OCI-LY3 (cell line): ENCODE results near the gene SP5.

Experiments
- H2AFZ ChIP-seq: fragments of 200-600, 300-600 bp; shearing (Covaris generic); 2 replicates; pipeline ENCODE4 v1.6.0; 2014; ENCODE audit warnings: antibody characterized with exemption, low read depth, low read length
- H3K27ac ChIP-seq: fragments of 200-600, 300-600 bp; sonication (generic); 2 replicates; pipeline ENCODE4 v1.5.1; 2014; ENCODE audit warnings: mild to moderate bottlenecking, low read length, moderate library complexity, mixed read lengths
- H3K27me3 ChIP-seq: fragments of 200-600, 300-600 bp; sonication (generic); 2 replicates; pipeline ENCODE4 v1.6.1; 2014; ENCODE audit warnings: low read depth, low read length, mixed read lengths
- H3K36me3 ChIP-seq: fragments of 200-600, 300-600 bp; sonication (generic); replicated peaks from 2 replicates; pipeline ENCODE3; 2014; ENCODE audit warnings: low read depth, low read length, mixed read lengths
- H3K4me1 ChIP-seq: fragments of 300-600, 200-600 bp; sonication (generic); 2 replicates; pipeline ENCODE4 v1.6.1; 2014; ENCODE audit warnings: low read length, mixed read lengths
- H3K4me2 ChIP-seq: fragments of 200-600, 300-600 bp; sonication (generic); 2 replicates; pipeline ENCODE4 v1.6.1; 2014; ENCODE audit warnings: low read length, mixed read lengths
- H3K4me3 ChIP-seq: fragments of 300-600, 200-600 bp; sonication (generic); 2 replicates; pipeline ENCODE4 v1.5.1; 2014; ENCODE audit warnings: antibody characterized with exemption, mild to moderate bottlenecking, low read length, moderate library complexity
- H3K79me2 ChIP-seq: fragments of 300-600, 200-600 bp; shearing (Covaris generic); 2 replicates; pipeline ENCODE4 v1.6.1; 2014; ENCODE audit warnings: mild to moderate bottlenecking, low read length, mixed read lengths
- H3K9ac ChIP-seq: fragments of 300-600, 200-600 bp; shearing (Covaris generic); 2 replicates; pipeline ENCODE4 v1.6.0; 2014; ENCODE audit warnings: mild to moderate bottlenecking, low read length, moderate library complexity
- H3K9me3 ChIP-seq: fragments of 200-600, 300-600 bp; shearing (Covaris generic); 2 replicates; pipeline ENCODE4 v1.6.1; 2014; ENCODE audit warnings: low read length, mixed read lengths; ENCODE audit not compliant: insufficient read depth
- H4K20me1 ChIP-seq: fragments of 200-600, 300-600 bp; sonication (generic); 2 replicates; pipeline ENCODE4 v1.6.1; 2016; ENCODE audit warnings: low read length, mixed read lengths; ENCODE audit not compliant: insufficient read depth
- EZH2phosphoT487 ChIP-seq: fragments of 200-600 bp; shearing (Covaris generic); IDR thresholded peaks from 2 replicates; pipeline ENCODE4 v1.6.1; 2018; ENCODE audit warnings: antibody characterized with exemption, mixed run types, low read depth
- TF ChIP-seq, protein P1 (sequence below): fragments of 200-600, 300-600 bp; sonication (generic); IDR thresholded peaks from 2 replicates; pipeline ENCODE4 v1.5.1; 2014; ENCODE audit warnings: antibody characterized with exemption, low read length, low read depth

SP5 gene

DNA sequence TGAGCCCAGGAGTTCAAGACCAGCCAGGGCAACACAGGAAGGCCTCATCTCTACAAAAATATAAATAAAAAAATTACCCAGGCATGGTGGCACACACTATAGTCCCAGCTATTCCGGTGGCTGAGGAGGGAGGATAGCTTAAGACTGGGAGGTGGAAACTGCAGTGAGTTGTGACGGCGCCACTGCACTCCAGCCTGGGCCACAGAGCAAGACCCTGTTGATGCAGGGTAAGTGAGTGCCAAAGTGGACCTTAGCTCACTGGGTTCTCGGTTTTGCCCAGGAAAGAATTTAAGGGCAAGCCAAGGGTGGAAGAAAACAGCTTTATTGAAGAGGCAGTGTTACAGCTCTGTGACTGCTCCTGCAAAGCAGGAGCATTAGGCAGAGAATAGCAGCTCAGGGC, 48.1 kb downstream of the SP5 start:
- Histone ChIP-seq H3K9ac (no peak overlapping the region), H4K20me1 (no peaks in the 10 kb centered on the region), H3K9me3 (no peaks in the 10 kb centered on the region), H3K36me3 (no peaks in the 10 kb centered on the region), H2AFZ (no peak overlapping the region), H3K27me3 (no peaks in the 10 kb centered on the region), H3K79me2 (no peaks in the 10 kb centered on the region), H3K4me3 (no peak overlapping the region), H3K27ac (no peak overlapping the region), H3K4me1 (peaks cover 23% of the 10 kb centered on the region), H3K4me2 (no peak overlapping the region)
- TF ChIP-seq, protein P1, sequence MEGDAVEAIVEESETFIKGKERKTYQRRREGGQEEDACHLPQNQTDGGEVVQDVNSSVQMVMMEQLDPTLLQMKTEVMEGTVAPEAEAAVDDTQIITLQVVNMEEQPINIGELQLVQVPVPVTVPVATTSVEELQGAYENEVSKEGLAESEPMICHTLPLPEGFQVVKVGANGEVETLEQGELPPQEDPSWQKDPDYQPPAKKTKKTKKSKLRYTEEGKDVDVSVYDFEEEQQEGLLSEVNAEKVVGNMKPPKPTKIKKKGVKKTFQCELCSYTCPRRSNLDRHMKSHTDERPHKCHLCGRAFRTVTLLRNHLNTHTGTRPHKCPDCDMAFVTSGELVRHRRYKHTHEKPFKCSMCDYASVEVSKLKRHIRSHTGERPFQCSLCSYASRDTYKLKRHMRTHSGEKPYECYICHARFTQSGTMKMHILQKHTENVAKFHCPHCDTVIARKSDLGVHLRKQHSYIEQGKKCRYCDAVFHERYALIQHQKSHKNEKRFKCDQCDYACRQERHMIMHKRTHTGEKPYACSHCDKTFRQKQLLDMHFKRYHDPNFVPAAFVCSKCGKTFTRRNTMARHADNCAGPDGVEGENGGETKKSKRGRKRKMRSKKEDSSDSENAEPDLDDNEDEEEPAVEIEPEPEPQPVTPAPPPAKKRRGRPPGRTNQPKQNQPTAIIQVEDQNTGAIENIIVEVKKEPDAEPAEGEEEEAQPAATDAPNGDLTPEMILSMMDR = no peak
- no peak for TF ChIP-seq EZH2phosphoT487

GRCh38 chr2:170764880-170765261, 49.7 kb downstream of the SP5 start:
- no peak for TF ChIP-seq EZH2phosphoT487
- TF ChIP-seq, protein P1 = no peak
- Histone ChIP-seq H3K27me3 (no peaks in the 10 kb centered on the region), H3K4me2 (peak overlapping the region; percentile 8; the same call in 1 of the 2 replicates), H3K79me2 (no peaks in the 10 kb centered on the region), H3K9ac (no peak overlapping the region), H3K9me3 (no peaks in the 10 kb centered on the region), H2AFZ (no peak overlapping the region), H3K4me1 (peaks cover 23% of the 10 kb centered on the region), H4K20me1 (no peaks in the 10 kb centered on the region), H3K27ac (no peak overlapping the region), H3K4me3 (no peak overlapping the region), H3K36me3 (no peaks in the 10 kb centered on the region)

- H3K4me1 ChIP-seq = peaks cover 27% of the 10 kb centered on the region
- H3K9ac ChIP-seq = no peak overlapping the region
- no peak overlapping the region for H3K27ac ChIP-seq
- H3K4me3 ChIP-seq = no peak overlapping the region
- H4K20me1 ChIP-seq = no peaks in the 10 kb centered on the region
- H3K4me2 ChIP-seq = peak overlapping the region; percentile 19
- no peaks in the 10 kb centered on the region for H3K9me3 ChIP-seq
- H2AFZ ChIP-seq = 0 out of 2 replicates have a peak overlapping the region, but pooled peaks have one; percentile 12
- peaks cover 7% of the 10 kb centered on the region for H3K27me3 ChIP-seq
- no peaks in the 10 kb centered on the region for H3K79me2 ChIP-seq
- TF ChIP-seq, protein P1 = no peak
- no peak for TF ChIP-seq EZH2phosphoT487
- no peaks in the 10 kb centered on the region for H3K36me3 ChIP-seq
These were observed 51.6 kb downstream of the SP5 start for GRCh38 chr2:170766693-170767092.
